ENCODE results near the gene FAU.
"Not testable (repeated sequence)": the region's sequence is repeated elsewhere in the genome, so short reads cannot be mapped to it uniquely, and the experiment has no call there.

Gene FAU

GRCh38 chr11:65119670-65119995 is 2.3 kb downstream of the FAU start:
- no peak for DNase-seq

GRCh38 chr11:65118891-65119669 is 2.9 kb downstream of the FAU start:
- DNase-seq = not testable (repeated sequence)

DNA sequence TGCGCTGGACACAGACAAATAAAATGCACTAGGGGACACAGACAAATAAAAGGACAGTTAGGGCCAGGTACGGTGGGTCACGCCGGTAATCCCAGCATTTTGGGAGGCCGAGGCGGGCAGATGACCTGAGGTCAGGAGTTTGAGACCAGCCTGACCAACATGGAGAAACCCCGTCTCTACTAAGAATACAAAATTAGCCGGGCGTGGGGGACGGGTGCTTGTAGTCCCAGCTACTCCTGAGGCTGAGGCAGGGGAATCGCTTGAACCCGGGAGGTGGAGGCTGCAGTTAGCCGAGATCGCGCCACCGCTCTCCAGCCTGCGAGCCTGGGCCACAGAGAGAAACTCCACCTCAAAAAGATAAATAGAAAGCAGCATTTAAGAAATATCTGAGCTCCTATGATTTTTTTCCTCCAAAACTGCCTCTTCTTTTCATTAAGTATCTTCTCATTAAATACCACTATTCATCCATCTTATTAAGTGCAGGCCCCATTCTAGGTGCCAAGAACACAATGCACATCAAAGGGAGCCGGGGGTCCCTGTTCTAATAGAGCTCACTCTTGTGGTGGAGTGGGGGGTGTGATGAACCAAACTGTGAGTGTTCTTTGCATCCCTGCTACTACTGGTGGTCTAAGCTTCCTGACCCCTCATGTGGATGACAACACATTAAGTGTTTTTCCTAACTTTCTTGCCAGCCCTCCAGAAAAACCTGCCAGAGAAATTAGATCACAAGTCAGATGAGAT is 3.7 kb downstream of the FAU start:
- DNase-seq = no peak

DNA sequence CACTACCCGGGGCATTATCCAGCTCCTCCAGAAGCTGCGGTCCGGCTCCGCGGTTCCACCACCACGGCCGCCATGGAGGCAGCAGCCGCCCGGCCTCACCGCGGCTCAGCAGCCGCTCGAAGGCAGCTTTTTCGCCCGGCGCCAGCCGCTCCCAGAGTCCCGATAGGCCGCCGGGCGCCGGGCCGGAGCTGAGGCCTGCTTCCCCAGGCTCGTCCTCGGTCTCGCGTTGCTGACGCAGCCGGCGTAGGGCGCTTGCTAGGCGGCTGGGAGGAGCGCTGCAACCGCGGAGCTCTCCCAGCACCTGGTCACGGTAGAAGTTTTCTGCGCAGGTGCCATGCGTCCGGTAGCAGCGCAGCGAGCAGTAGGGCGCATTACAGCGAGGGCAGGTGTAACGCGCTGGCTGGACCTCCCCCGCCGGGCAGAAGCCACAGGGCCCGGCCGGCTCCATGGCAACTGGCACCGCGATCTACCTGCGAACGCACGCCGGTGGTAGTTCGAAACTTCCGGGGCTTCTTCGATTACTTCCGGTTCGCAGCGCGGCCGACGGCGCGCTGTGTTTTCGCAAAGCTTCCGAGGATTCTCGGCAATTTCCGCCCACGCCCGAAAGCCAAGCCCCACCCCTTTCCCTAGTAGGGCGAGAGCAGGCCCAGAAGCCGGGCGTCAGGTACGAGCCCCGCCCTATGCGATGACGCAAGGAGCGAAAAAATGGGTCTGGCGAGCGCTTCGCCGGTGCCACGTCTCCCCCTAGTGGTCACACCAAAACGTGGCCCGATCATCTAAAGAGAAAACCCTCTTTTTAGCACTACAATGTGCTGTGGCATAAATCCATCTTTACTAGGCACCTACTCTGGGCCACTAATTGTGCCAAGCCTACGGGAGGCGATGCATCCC is 4.5 kb downstream of the FAU start, which contains the start of gene ZNHIT2:
Gene ZNHIT2 (minus strand): TSS at position 496 of the 891 bp plus-strand sequence. CDS start 48 bp downstream, at position 448.
- peak; percentile 94 to 98 for DNase-seq

GRCh38 chr11:65116370-65117205 is 5.3 kb downstream of the FAU start:
- DNase-seq = no peak

GRCh38 chr11:65115361-65116082 is 6.4 kb downstream of the FAU start:
- no peak for DNase-seq

DNA sequence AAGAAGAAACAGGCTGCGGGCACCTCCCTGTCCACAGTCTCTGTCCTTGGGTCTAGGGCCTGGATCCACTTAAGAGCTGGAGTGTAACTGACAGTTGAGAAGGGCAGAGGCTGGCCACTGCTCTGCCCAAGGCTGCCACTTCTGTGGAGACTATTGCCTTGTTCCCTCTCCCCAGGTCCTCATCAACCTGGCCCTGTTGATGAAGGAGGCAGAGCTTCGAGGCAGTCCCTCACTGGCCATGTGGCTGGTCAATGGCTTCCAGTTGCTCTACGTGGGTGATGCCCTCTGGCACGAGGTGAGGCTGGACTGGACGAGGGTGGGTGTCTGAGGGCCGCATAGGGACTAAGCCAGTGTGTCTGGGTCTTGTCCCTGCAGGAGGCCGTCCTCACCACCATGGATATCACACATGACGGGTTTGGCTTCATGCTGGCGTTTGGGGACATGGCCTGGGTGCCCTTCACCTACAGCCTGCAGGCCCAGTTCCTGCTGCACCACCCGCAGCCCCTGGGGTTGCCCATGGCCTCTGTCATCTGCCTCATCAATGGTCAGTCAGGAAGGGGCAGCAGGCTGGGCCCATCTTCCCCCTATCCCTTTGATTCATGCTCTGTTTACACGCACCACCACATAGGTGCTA is 7.3 kb downstream of the FAU start:
- DNase-seq = no peak

GRCh38 chr11:65113839-65114238 is 8.1 kb downstream of the FAU start:
- no peak for DNase-seq

GRCh38 chr11:65113361-65113756 is 8.6 kb downstream of the FAU start:
- DNase-seq = no peak

GRCh38 chr11:65112546-65113360 is 9.2 kb downstream of the FAU start:
- DNase-seq = peak; percentile 11 to 61

- peak; percentile 88 to 93 for DNase-seq
Measured at GRCh38 chr11:65111744-65112545, 10.0 kb downstream of the FAU start, which contains the start of gene TM7SF2. TSS of gene TM7SF2 (plus strand) at chr11:65111872. CDS start at chr11:65112016, 144 bp downstream.

GRCh38 chr11:65111159-65111743 is 10.7 kb downstream of the FAU start:
- DNase-seq = no peak

GRCh38 chr11:65110354-65110861 is 11.5 kb downstream of the FAU start:
- peak; percentile 68 to 70 for DNase-seq

DNA sequence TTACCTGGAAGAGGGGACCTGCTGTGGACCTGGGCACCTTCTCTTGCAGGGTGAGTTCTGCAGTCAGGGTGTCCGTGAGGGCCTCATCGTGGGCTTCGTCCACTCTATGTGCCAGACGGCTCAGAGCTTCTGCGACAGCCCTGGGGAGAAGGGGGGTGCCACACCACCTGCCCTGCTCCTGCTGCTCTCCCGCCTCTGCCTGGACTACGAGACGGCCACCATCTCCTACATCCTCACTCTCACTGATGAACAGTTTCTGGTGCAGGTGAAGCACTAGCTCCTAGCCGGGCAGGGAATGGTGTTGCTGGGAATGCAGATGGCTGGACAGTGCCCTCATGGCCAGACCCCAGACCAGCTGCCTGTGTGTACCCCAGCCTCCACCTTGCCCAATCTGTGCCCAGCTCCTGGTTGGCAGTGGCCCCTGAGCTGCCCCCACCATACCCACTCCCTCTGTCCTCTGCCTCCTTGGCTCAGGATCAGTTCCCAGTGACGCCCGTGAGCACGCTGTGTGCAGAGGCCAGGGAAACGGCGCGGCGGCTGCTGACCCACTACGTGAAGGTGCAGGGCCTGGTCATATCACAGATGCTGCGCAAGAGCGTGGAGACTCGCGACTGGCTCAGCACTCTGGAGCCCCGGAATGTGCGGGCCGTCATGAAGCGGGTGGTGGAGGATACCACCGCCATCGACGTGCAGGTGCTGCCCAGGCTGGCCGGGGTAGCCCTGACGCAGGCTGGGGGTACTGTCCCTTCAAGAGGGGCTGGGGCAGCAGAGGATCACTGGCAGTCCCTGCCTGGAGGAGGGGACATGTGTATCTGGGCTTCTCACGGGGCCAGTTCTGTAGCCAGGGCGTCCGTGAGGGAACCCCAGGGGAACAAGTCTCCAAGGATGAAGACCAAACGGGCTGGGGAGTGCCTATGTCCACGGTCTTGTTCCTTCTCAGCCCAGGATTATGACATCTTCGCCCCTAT is 12.4 kb downstream of the FAU start:
- no peak for DNase-seq

- DNase-seq = no peak
Measured at GRCh38 chr11:65108469-65109123, 13.3 kb downstream of the FAU start.

DNA sequence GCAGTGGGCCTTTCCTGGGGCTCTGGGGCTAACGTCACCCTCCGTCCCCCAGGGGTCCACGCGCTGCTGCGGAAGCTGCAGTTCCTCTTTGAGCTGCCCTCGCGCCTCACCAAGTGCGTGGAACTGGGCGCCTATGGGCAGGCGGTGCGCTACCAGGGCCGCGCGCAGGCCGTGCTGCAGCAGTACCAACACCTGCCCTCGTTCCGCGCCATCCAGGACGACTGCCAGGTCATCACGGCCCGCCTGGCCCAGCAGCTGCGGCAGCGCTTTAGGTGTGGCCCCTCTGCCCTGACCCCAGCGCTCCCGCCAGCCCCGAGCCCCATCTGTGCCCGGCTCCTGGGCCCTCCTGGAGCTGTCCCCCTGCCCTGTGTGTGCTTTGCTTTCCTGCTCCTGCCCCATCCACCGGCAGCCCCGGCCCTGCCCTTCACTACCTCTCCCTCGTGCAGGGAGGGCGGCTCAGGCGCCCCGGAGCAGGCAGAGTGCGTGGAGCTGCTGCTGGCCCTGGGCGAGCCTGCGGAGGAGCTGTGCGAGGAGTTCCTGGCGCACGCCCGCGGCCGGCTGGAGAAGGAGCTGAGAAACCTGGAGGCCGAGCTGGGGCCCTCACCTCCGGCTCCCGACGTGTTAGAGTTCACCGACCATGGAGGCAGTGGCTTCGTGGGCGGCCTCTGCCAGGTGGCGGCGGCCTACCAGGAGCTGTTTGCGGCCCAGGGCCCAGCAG is 14.0 kb downstream of the FAU start:
- DNase-seq = no peak

All from NCI-H524 (cell line).